SK-N-MC (cell line): Measurements from ENCODE around the gene HSDL1.

Experiments
- EZH2 ChIP-seq: fragments of 200-600 bp; sonication (generic); IDR thresholded peaks from one replicate; pipeline ENCODE4 v1.6.1; 2017; ENCODE audit warnings: antibody characterized with exemption
- POLR2AphosphoS5 ChIP-seq: IDR thresholded peaks from 2 replicates; pipeline ENCODE4 v1.6.1; 2012; ENCODE audit warnings: mild to moderate bottlenecking, low read depth, low read length, borderline replicate concordance

GRCh38 chr16:84186685-84187437 lies 41.9 kb upstream of the HSDL1 start, which contains the start of gene TAF1C:
- peak; percentile 73 for TF ChIP-seq POLR2AphosphoS5
- no peak for TF ChIP-seq EZH2
